Measurements from ENCODE around the gene IFT25. TPM values are rescaled to one million over a fixed set of nuclear protein-coding genes. Genes with fewer than 3 reads are reported as not detected.

IFT25 gene
- total and polyA plus RNA-seq, 2 of the 13 experiments (the other 11 are each of a cell fraction or from before 2014, with no cell fraction given), result 19.7 to 48.0 TPM

DNA sequence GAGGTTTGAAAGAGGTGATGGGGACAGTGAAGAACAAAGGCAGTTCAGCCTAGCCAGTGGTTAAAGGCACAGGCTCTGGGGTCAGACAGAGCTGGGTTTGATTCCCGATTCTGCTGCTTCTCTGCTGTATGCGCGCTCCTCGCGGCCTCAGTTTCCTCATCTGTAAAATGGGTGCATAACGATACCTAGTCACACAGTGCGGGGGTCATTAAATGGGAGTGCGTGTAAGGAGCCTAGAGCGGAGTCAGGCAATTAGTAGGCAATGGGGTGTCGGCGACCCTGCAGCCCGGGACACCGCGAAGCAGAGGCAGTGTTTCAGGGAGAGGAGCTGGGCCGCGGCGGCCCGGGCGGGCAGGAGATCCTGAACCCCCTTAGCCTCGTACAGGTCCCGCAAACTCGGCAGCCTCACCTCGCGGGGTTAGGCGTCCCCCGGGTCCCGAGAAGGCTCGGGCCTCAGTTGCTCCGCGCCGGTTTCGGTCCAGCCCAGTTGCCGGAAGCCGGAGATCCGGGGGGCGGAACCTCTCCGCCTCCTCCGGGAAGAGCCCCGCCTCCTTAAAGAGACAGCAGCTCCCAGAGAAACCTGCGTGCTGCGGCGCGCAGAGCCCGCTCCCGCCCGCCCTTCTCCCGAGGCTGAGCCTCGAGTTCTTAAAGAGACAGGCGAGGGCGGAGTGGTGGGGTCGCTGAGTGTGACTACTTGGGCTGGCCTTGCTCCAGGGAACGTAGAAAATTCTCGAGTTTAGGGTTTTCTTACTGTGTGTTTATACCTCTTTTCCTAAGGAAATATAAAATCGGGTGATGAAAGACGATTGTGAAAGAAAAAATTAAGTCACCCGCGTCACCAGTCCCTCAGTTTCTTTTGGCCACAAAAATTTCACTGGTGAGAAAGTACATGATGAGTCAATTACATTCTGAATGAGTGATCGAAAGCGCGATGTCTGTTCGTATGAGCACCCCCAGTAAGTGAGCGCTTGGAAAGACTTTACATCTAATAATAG is 55.9 kb downstream of the IFT25 start, which contains the start of gene YIPF1:
Gene YIPF1, minus strand, starts transcription at position 494 of the 995 bp plus-strand sequence. CDS start 860 bp downstream, outside the sequence.
- Histone ChIP-seq H2AFZ (ENCODE audit: low read length) (peak within 1 kb of the TSS; percentile 83), H3K79me2 (ENCODE audit: insufficient read depth, low read length) (peaks cover 4% of the 10 kb centered on the region), H3K9ac (ENCODE audit: insufficient read depth, low read depth, low read length) (peak within 1 kb of the TSS; percentile 84), H3K9me3 (ENCODE audit: low read length) (no peaks in the 10 kb centered on the region), H3K36me3 (replicated peaks in 1 of 2; ENCODE audit: control insufficient read depth in 1 of 2, insufficient read depth in 2 of 2, low read length in 2 of 2) (no peaks in the 10 kb centered on the region; a peak in 1 of 5 replicates), H3K27me3 (ENCODE audit: control insufficient read depth in 1 of 2, insufficient read depth in 2 of 2, low read length in 2 of 2) (no peaks in the 10 kb centered on the region; a peak in 1 of 5 replicates), H3K4me2 (ENCODE audit: low read depth, low read length) (peak within 1 kb of the TSS; percentile 97), H3K4me1 (ENCODE audit: insufficient read depth, low read length) (peaks cover 40% of the 10 kb centered on the region), H3K4me3 (replicated peaks in 1 of 3; ENCODE audit: insufficient read depth in 1 of 3, low read depth in 2 of 3, low read length in 3 of 3) (peak within 1 kb of the TSS; percentile 87 to 100 (median 97)), H3K27ac (ENCODE audit: extremely low read length, insufficient read depth, low read length) (peak within 1 kb of the TSS; percentile 56), H4K20me1 (ENCODE audit: insufficient read depth, low read length) (no peaks in the 10 kb centered on the region; the same call in 1 of the 2 replicates)
- FAIRE-seq (peak; percentile 44), ATAC-seq (peak; percentile 94), DNase-seq (ENCODE audit: low spot score) (peak; percentile 75)
- in situ Hi-C loops (cut with HindIII; ENCODE audit: extremely low pct_ligation_motif_present, low pct_unique_long_range_greater_than_20kb), result loop anchor here (5.0 kb wide), 1 partner anchor 53 kb away; no protein-coding TSS in a partner anchor
- WGBS (ENCODE audit: low lambda C conversion rate), result 10% methylated on average over 35 of the region's 62 CpGs
- ChIA-PET POLR2A (interaction anchor here (0.8 to 1.6 kb wide), 5 partner anchors 9 to 56 kb away, joined by 3 to 15 read pairs (median 4); partner anchors contain the start of genes IFT25, LRRC42 and NDC1), CTCF (ENCODE audit: low intra/inter-chr PET ratio, low total read pairs) (no interaction called here)
- intact Hi-C loops (cut with micrococcal nuclease; ENCODE audit: unreplicated experiment), result loop anchor here (5.0 kb wide), 1 partner anchor 58 kb away; the partner anchor contains the start of genes IFT25 and LRRC42
- no TSS peak for BruUV-seq (replicated peaks)
- TF ChIP-seq POLR2G (IDR thresholded peaks at IDR 0.05; ENCODE audit: low read depth, low read length), result peak; percentile 72
- TF ChIP-seq MATR3 (CRISPR knock-in tag; IDR thresholded peaks at IDR 0.05), result no peak
- TF ChIP-seq POGZ (CRISPR knock-in tag; IDR thresholded peaks at IDR 0.05), result peak; percentile 71; the same call in 1 of the 2 replicates
- TF ChIP-seq, protein P1, sequence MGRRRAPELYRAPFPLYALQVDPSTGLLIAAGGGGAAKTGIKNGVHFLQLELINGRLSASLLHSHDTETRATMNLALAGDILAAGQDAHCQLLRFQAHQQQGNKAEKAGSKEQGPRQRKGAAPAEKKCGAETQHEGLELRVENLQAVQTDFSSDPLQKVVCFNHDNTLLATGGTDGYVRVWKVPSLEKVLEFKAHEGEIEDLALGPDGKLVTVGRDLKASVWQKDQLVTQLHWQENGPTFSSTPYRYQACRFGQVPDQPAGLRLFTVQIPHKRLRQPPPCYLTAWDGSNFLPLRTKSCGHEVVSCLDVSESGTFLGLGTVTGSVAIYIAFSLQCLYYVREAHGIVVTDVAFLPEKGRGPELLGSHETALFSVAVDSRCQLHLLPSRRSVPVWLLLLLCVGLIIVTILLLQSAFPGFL (CRISPR knock-in tag; IDR thresholded peaks at IDR 0.05), result no peak
- TF ChIP-seq, protein P2, sequence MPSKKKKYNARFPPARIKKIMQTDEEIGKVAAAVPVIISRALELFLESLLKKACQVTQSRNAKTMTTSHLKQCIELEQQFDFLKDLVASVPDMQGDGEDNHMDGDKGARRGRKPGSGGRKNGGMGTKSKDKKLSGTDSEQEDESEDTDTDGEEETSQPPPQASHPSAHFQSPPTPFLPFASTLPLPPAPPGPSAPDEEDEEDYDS (CRISPR knock-in tag; IDR thresholded peaks at IDR 0.05), result peak; percentile 46; the same call in 1 of the 2 replicates
- TF ChIP-seq ZNF619 (CRISPR knock-in tag; IDR thresholded peaks at IDR 0.05), result no peak
- no peak for TF ChIP-seq HNRNPL (IDR thresholded peaks at IDR 0.05; ENCODE audit: low read depth, low read length)
- 0 out of 2 replicates have a peak, but pooled peaks have one; percentile 51 for TF ChIP-seq ZNF839 (CRISPR knock-in tag; IDR thresholded peaks at IDR 0.05; ENCODE audit: borderline replicate concordance)
- peak; percentile 59 for TF ChIP-seq ZNF781 (CRISPR knock-in tag; IDR thresholded peaks at IDR 0.05; ENCODE audit: borderline replicate concordance, not compliant biosample characterization)
- TF ChIP-seq NFATC3 (CRISPR knock-in tag; IDR thresholded peaks at IDR 0.05), result no peak
- no peak for TF ChIP-seq ZNF558 (CRISPR knock-in tag; IDR thresholded peaks at IDR 0.05; ENCODE audit: borderline replicate concordance)
- TF ChIP-seq ZSCAN21 (CRISPR knock-in tag; IDR thresholded peaks at IDR 0.05; ENCODE audit: borderline replicate concordance), result no peak; the same call in 1 of the 2 replicates
- no peak for TF ChIP-seq NFE2 (CRISPR knock-in tag; IDR thresholded peaks at IDR 0.05)
- TF ChIP-seq ZNF432 (CRISPR knock-in tag; IDR thresholded peaks at IDR 0.05; ENCODE audit: borderline replicate concordance), result no peak
- TF ChIP-seq TOPORS (CRISPR knock-in tag; IDR thresholded peaks at IDR 0.05), result no peak
- no peak for TF ChIP-seq ARNTL (CRISPR knock-in tag; IDR thresholded peaks at IDR 0.05)
- TF ChIP-seq, protein P3, sequence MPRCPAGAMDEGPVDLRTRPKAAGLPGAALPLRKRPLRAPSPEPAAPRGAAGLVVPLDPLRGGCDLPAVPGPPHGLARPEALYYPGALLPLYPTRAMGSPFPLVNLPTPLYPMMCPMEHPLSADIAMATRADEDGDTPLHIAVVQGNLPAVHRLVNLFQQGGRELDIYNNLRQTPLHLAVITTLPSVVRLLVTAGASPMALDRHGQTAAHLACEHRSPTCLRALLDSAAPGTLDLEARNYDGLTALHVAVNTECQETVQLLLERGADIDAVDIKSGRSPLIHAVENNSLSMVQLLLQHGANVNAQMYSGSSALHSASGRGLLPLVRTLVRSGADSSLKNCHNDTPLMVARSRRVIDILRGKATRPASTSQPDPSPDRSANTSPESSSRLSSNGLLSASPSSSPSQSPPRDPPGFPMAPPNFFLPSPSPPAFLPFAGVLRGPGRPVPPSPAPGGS (CRISPR knock-in tag; IDR thresholded peaks at IDR 0.05), result no peak
- TF ChIP-seq SUZ12 (IDR thresholded peaks at IDR 0.05; ENCODE audit: low read depth, low read length), result no peak
- TF ChIP-seq, protein P4, sequence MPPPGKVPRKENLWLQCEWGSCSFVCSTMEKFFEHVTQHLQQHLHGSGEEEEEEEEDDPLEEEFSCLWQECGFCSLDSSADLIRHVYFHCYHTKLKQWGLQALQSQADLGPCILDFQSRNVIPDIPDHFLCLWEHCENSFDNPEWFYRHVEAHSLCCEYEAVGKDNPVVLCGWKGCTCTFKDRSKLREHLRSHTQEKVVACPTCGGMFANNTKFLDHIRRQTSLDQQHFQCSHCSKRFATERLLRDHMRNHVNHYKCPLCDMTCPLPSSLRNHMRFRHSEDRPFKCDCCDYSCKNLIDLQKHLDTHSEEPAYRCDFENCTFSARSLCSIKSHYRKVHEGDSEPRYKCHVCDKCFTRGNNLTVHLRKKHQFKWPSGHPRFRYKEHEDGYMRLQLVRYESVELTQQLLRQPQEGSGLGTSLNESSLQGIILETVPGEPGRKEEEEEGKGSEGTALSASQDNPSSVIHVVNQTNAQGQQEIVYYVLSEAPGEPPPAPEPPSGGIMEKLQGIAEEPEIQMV (CRISPR knock-in tag; IDR thresholded peaks at IDR 0.05; ENCODE audit: low read depth), result 0 out of 2 replicates have a peak, but pooled peaks have one; percentile 57

All from HepG2 (cell line).